Measurements from ENCODE around the gene MTO1. TPM values are rescaled to one million over a fixed set of nuclear protein-coding genes. Genes with fewer than 3 reads are reported as not detected.
A peak's percentile ranks its signal among the peaks of the same experiment; 100 is the strongest.
"Not testable (repeated sequence)": the region's sequence is repeated elsewhere in the genome, so short reads cannot be mapped to it uniquely, and the experiment has no call there.

MTO1 gene
- total RNA-seq, 1 donor from 2014 or later = 28.9 TPM

DNA sequence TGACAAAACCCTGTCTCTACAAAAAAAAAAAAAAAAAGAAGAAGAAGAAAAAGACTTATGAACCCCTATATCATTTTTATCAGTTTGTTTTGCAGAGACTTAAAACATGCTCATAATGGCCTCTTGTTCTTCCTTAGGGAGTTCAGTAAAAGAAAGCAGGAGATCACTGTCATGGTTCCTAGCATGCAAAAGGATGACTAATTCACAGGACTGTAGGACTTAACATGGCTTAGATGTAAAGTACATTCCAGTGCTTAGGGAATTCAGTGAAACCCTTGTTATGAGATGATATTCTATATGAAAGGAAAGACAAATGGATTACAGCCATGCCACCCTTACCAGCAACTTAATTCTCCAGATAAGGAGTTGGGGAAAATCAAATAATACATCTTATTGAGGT, 29.8 kb downstream of the MTO1 start:
- DNase-seq (no peak), ATAC-seq (no peak)
- intact Hi-C loops (cut with micrococcal nuclease) = no loop called here

DNA sequence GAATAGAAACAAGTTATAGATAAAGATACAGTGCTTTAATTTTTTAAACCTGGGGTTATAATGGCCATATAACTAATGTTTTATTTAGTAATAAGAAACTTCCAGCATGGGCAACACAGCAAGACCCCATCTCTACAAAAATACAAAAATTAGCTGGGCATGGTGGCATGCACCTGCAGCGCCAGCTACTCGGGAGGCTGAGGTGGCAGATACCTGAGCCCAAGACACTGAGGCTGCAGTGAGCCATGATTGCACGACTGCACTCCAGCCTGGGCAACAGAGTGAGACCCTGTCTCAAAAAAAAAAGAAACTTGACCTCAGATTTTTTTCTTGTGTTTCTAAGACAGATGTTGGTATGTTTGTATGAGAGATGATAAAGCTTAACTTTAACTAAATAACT, 36.4 kb downstream of the MTO1 start:
- ATAC-seq (no peak), DNase-seq (no peak)
- intact Hi-C loops (cut with micrococcal nuclease) = no loop called here

DNA sequence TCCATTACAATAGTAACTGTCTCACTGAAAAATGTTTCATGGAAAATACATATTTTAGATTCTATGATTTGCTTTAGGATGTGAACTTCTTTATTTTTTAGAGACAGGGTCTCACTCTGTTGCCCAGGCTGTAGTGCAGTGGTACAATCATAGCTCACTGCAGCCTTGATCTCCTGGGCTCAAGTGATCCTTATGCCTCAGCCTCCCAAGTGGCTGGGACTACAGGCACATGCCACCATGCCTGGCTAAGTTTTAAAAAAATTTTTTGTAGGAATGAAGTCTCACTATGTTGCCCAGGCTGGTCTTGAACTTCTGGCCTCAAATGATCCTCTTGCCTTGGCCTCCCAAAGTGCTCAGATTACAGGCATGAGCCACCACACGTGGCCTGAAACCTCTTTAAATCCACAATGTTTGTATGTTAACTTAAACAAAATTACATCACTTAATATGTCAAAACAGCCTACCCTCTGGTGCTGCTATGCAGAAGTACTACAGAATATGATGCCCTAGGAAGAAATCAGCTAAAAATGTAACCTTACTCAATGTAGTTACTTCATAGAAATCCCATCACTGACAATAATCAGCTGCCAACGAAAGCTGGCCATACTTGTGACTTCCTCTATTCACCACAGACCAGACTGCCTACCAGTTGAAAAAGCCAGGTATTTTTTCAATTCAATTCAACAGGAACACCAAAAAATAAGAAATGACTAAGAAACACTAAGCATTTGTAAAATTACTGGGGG, 41.7 kb downstream of the MTO1 start:
- ATAC-seq (no peak), DNase-seq (no peak)
- intact Hi-C loops (cut with micrococcal nuclease) = no loop called here

DNA sequence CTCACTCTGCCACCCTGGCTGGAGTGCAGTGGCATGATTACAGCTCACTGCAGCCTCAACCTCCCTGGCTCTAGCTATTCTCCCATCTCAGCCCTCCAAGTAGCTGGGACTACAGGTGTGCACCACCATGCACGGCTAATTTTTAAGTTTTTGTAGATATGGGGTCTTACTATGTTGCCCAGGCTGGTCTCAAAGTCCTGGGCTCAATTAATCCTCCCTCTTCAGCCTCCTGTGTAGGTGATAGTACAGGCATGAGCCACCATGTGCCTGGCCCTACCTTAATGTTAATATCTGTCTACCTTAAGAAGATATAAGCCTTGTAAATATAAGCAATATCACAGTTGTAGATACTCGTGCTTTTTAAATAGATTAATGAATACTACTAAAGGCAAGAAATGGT, 42.6 kb downstream of the MTO1 start:
- no peak for ATAC-seq
- DNase-seq = no peak
- intact Hi-C loops (cut with micrococcal nuclease) = no loop called here

DNA sequence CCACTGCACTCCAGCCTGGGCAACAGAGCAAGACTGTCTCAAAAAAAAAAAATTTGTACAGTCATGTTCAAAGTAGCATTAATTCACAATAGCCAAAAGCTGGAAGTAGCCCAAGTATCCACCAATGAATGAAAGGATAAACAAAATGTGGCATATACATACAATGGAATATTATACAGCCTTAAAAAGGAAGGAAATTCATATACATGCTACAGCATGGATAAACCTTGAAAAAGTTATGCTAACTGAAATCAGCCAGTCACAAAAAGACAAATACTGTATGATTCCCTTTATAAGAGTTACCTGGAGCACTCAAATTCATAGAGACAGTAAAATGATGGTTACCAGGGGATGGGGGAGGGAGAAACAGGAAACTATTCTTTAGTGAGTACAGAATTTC, 43.6 kb downstream of the MTO1 start:
- intact Hi-C loops (cut with micrococcal nuclease) = no loop called here
- ATAC-seq (no peak), DNase-seq (no peak)

DNA sequence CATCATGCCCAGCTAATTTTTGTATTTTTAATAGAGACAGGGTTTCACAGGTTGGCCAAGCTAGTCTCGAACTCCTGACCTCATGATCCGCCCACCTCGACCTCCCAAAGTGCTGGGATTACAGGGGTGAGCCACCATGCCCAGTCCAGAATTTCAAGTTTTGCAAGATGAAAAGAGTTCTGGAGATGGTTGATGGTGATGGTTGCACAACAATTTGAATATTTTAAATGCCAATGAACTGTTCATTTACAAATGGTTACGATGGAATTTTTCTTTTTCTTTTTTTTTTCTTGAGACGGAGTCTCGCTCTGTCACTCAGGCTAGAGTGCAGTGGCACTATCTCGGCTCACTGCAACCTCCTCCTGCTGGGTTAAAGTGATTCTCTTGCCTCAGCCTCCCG, 44.2 kb downstream of the MTO1 start:
- DNase-seq, ATAC-seq: not testable (repeated sequence)

DNA sequence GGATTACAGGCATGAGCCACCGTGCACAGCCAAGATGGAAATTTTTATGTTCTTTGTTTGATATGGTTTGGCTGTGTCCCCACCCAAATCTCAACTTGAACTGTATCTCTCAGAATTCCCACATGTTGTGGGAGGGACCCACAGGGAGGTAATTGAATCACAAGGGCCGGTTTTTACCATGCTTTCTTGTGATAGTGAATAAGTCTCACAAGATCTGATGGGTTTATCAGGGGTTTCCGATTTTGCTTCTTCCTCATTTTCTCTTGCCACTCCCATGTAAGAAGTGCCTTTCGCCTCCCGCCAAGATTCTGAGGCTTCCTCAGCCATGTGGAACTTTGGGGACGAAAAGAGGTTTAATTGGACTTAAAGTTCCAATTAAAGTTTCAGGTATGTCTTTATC, 44.7 kb downstream of the MTO1 start:
- ATAC-seq = no peak
- DNase-seq = no peak
- intact Hi-C loops (cut with micrococcal nuclease) = no loop called here

More for the DNA sequence above, 44.2 kb downstream of the MTO1 start:
- intact Hi-C loops (cut with micrococcal nuclease) = not testable (repeated sequence)

DNA sequence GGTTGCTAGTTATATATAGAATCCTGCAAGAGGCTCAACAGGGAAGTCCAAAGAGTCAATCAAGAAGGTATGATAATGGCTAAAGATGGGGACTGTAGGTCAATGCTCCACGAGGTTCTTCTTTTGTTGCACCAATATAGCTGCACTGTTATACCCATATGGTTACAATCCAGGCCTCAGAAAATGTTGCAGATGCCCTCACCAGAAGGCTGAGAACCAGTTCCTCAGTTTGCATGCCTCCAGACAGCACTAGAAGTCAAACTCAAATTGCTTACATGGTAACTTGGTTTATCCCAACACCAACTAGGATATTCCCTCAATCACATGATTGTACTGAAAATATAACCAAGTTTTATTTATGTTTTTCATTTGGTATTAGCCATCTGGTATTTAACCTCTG, 47.2 kb downstream of the MTO1 start:
- intact Hi-C loops (cut with micrococcal nuclease) = no loop called here
- ATAC-seq = no peak
- DNase-seq = no peak

DNA sequence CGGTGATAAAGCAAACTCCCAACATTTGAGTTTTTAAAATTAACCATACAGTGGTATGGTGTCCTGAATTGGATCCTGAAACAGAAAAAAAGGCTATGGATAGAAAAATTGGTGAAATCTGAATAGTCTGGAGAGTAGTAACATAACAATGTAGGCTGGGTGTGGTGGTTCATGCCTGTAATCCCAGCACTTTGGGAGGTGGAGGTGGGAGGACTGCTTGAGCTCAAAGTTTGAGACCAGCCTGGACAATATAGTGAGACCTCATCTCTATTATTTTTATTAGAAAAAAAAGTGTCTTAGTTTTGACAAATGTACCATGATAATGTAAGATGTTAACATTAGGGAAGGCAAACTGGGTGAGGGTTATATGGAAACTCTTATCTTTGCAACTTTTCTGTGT, 48.3 kb downstream of the MTO1 start:
- intact Hi-C loops (cut with micrococcal nuclease) = no loop called here
- DNase-seq = no peak
- ATAC-seq = no peak

DNA sequence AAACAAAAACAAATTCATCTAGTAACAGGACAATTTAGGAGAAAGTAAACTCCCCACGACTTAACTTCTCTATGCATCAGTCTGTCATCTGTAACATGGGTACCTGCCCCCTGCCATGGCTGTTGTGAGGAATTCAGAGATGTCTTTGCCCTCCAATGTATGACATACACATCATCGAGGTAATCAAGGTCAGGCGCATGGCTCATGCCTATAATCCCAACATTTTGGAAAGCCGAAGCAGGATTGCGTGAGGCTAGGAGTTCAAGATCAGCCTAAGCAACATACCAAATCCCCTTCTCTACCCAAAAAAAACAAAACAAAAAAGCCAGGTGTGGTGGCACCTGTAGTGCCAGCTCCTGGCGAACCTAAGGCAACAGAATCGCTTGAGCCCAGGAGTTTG, 50.3 kb downstream of the MTO1 start:
- no peak for ATAC-seq
- intact Hi-C loops (cut with micrococcal nuclease) = no loop called here
- DNase-seq = no peak

DNA sequence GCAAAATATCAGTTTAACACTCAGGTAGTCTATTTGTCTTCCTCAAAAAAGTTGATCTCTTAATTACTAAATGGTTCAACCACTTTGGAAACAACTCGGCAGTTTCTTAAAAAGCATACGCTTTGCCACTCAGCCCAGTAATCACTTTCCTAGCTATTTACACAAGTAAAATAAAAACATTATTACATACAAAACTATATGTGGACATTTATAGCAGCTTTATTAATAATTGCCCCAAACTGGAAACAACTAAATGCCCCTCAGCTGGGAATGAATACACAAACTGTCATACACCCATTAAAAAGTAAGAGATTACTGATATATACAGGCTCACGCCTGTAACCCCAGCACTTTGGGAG, 51.9 kb downstream of the MTO1 start:
- ATAC-seq = no peak
- DNase-seq = no peak
- intact Hi-C loops (cut with micrococcal nuclease) = no loop called here

DNA sequence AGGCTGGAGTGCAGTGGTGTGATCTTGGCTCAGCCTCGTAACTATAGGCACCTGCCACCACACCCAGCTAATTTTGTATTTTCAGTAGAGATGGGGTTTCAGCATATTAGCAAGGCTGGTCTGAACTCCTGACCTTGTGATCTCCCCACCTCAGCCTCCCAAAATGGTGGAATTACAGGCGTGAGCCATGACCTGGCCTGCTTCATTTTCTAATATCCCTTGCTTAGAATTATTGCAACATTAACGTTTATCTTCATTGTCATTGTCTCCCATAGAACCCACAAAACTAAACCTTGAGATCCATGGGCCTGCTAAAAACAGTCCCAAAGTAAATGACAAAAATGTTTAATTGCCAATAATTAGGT, 53.2 kb downstream of the MTO1 start:
- intact Hi-C loops (cut with micrococcal nuclease) = loop anchor here (5.0 kb wide), 1 partner anchor 98 kb away; no protein-coding TSS in a partner anchor
- ATAC-seq = no peak
- DNase-seq = no peak

DNA sequence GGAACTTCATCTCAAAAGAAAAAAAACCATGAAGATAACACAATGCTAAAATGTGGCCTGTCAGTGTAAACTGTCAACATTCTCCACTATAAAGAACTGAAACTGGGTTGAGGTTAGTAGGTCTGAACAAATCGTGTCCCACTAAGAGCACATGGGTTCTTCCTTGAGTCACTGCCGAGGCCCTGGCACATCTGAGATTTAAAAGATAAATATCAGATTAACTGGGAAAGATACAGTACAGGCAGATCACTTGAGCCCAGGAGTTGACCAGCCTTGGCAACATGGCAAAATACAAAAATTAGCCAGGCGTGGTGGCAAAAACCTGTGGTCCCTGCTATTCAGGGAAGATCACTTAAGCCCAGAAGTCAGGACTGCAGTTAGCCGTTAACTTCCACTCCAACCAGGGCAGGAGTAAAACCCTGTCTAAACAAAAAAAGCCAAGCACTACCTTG, 53.7 kb downstream of the MTO1 start:
- ATAC-seq (no peak), DNase-seq (no peak)
- intact Hi-C loops (cut with micrococcal nuclease) = loop anchor here (5.0 kb wide), 1 partner anchor 97 kb away; no protein-coding TSS in a partner anchor

DNA sequence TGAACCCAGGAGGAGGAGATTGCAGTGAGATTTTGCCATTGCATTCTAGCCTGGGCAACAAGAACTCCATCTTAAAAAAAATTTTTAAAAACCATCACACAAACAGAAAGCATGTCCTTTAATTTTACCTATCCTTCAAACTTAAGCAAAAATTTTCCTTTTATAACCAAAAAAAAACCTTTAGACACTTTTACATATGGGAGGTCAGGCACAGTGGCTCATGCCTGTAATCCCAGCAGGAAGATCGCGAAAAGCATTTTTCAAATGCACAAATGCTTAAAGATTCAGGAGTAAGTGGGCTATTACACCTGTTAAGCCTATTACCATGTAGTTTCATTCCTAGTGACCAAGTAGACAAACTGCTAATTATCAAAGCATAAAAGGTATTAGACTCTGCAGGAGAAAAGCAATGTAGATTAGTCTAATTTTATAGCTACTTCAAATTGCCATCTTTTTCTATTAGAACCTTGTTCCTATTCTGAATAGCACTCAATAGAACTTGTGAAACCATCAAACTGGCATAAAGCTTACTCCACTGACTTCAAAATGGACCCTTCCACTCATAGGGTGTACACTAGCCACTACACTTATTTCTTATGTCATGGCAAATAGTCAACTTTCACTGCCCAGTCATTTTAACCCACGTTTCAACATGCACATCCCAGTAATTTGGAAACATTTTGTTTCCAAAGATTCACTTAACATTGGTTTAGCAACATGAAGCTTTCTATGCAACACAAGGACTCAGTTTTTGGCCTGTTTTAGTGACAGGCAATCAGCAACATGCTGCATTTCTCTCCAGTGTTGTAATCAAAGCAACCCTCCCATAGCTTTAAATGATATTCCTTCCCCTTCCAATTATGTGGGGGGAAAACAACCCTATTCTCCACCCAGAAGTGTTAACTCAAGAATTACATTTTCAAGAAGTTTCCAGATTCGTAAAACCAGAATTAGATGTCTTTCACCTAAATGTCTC, 55.3 kb downstream of the MTO1 start:
- intact Hi-C loops (cut with micrococcal nuclease) = loop anchor here (5.0 kb wide), 1 partner anchor 95 kb away; no protein-coding TSS in a partner anchor
- DNase-seq = no peak
- no peak for ATAC-seq

DNA sequence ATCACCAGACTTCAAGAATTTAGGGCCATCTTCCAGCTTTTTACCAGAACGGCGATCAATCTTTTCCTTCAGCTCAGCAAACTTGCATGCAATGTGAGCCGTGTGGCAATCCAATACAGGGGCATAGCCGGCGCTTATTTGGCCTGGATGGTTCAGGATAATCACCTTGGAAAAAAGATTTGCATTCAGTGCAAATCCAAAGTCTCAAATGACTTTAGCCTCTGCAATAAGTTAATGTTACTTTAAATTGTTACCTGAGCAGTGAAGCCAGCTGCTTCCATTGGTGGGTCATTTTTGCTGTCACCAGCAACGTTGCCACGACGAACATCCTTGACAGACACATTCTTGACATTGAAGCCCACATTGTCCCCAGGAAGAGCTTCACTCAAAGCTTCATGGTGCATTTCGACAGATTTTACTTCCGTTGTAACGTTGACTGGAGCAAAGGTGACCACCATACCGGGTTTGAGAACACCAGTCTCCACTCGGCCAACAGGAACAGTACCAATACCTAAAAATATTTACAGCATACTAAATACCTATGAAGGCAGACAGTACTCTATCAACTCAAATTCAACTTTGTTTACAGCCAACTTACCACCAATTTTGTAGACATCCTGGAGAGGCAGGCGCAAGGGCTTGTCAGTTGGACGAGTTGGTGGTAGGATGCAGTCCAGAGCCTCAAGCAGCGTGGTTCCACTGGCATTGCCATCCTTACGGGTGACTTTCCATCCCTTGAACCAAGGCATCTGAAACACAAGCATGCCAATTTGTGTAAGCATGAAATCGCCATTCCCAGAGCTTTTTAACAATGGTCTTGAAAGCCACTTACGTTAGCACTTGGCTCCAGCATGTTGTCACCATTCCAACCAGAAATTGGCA, 56.8 kb downstream of the MTO1 start:
- not testable (repeated sequence) for ATAC-seq, DNase-seq
- intact Hi-C loops (cut with micrococcal nuclease) = loop anchor here (5.0 kb wide), 1 partner anchor 94 kb away; no protein-coding TSS in a partner anchor

DNA sequence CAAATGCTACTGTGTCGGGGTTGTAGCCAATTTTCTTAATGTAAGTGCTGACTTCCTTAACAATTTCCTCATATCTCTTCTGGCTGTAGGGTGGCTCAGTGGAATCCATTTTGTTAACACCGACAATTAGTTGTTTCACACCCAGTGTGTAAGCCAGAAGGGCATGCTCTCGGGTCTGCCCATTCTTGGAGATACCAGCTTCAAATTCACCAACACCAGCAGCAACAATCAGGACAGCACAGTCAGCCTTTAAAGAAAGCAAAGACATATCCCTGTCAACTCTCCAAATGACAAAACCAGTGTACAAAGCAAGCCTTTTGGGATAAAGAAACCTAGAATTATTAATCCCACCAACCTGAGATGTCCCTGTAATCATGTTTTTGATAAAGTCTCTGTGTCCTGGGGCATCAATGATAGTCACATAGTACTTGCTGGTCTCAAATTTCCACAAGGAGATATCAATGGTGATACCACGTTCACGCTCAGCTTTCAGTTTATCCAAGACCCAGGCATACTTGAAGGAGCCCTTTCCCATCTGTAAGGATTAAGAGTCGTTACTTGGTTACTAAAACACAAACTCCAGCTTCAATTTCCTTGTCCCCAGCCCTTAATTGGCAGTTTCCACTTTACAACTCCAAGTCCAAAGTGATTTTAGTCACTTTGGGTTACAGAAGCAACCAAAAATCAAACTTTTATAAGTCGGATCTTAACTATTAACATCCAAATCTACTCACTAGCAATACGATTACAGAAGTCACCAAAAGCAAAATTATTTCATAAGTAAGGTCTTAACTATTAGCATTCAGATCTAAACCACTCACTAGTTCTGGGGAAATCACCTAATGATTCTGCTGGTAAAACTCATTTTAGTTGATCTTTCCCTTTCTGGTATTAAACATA, 57.7 kb downstream of the MTO1 start:
- ATAC-seq, DNase-seq: not testable (repeated sequence)
- intact Hi-C loops (cut with micrococcal nuclease) = loop anchor here (5.0 kb wide), 1 partner anchor 93 kb away; no protein-coding TSS in a partner anchor

DNA sequence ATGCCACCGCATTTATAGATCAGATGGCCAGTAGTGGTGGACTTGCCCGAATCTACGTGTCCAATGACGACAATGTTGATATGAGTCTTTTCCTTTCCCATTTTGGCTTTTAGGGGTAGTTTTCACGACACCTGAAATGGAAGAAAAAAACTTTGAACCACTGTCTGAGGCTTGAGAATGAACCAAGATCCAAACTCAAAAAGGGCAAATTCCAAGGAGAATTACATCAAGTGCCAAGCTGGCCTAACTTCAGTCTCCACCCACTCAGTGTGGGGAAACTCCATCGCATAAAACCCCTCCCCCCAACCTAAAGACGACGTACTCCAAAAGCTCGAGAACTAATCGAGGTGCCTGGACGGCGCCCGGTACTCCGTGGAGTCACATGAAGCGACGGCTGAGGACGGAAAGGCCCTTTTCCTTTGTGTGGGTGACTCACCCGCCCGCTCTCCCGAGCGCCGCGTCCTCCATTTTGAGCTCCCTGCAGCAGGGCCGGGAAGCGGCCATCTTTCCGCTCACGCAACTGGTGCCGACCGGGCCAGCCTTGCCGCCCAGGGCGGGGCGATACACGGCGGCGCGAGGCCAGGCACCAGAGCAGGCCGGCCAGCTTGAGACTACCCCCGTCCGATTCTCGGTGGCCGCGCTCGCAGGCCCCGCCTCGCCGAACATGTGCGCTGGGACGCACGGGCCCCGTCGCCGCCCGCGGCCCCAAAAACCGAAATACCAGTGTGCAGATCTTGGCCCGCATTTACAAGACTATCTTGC, 58.6 kb downstream of the MTO1 start:
- ATAC-seq (peak; percentile 63), DNase-seq (peak; percentile 83)
- intact Hi-C loops (cut with micrococcal nuclease) = loop anchor here (5.0 kb wide), 1 partner anchor 92 kb away; no protein-coding TSS in a partner anchor

Data from left ventricle myocardium superior (tissue), 1 donor.